Measurements from ENCODE around the gene HRH3. TPM values are rescaled to one million over a fixed set of nuclear protein-coding genes. Genes with fewer than 3 reads are reported as not detected.

HRH3 gene
- total RNA-seq, 1 donor from 2014 or later = not detected

DNA sequence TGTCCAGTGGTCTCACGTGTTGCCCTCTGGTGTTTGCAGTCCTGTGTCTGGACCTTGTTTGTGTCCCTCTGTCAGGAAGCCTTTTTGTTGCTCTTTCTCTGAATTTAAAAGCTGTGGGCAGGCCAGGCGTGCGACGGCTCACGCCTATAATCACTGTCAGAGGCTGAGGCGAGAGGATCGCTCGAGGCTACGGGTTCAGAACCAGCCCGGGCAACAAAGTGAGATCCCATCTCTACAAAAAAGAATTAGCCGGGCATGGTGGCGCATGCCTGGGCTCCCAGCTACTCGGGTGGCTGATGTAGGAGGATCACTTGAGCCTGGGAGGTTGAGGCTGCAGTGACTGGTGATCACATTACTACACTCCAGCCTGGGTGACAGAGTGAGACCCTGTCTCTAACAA, 46.8 kb upstream of the HRH3 start:
- TF ChIP-seq, protein P1, sequence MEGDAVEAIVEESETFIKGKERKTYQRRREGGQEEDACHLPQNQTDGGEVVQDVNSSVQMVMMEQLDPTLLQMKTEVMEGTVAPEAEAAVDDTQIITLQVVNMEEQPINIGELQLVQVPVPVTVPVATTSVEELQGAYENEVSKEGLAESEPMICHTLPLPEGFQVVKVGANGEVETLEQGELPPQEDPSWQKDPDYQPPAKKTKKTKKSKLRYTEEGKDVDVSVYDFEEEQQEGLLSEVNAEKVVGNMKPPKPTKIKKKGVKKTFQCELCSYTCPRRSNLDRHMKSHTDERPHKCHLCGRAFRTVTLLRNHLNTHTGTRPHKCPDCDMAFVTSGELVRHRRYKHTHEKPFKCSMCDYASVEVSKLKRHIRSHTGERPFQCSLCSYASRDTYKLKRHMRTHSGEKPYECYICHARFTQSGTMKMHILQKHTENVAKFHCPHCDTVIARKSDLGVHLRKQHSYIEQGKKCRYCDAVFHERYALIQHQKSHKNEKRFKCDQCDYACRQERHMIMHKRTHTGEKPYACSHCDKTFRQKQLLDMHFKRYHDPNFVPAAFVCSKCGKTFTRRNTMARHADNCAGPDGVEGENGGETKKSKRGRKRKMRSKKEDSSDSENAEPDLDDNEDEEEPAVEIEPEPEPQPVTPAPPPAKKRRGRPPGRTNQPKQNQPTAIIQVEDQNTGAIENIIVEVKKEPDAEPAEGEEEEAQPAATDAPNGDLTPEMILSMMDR (IDR thresholded peaks at IDR 0.05) = no peak
- H3K27ac Mint-ChIP-seq = no peak overlapping the region
- no peak for DNase-seq
- H3K27me3 Mint-ChIP-seq = no peaks in the 10 kb centered on the region
- no peak for ATAC-seq (ENCODE audit: low read depth)
- peaks cover 2% of the 10 kb centered on the region for H3K9me3 Mint-ChIP-seq
- intact Hi-C loops (cut with micrococcal nuclease) = no loop called here
- ChIA-PET CTCF (no interaction called here), POLR2A (no interaction called here)
- H3K36me3 Mint-ChIP-seq (ENCODE audit: low read depth) = peaks cover 54% of the 10 kb centered on the region
- peaks cover 2% of the 10 kb centered on the region for H3K4me1 Mint-ChIP-seq
- H3K4me3 Mint-ChIP-seq = no peak overlapping the region

DNA sequence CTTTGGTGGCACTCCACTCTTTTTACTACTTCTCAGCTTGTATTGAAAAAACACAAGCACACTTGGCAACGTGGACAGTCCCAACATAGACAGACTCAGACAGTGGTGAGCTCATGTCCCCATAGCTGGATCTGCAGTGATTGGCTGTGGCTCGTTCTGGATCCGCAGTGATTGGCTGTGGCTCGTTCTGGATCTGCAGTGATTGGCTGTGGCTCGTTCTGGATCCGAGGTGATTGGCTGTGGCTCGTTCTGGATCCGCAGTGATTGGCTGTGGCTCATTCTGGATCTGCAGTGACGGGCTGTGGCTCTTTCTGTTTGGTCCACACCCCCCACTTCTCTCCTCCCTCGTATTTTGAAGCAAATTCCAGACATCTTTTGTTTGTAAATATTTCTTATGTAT, 46.3 kb upstream of the HRH3 start:
- no peaks in the 10 kb centered on the region for H3K27me3 Mint-ChIP-seq
- CTCF ChIA-PET = no interaction called here
- H3K9me3 Mint-ChIP-seq = peaks cover 2% of the 10 kb centered on the region
- no peak overlapping the region for H3K4me3 Mint-ChIP-seq
- no peak for ATAC-seq (ENCODE audit: low read depth)
- intact Hi-C loops (cut with micrococcal nuclease) = no loop called here
- no peak overlapping the region for H3K27ac Mint-ChIP-seq
- peaks cover 2% of the 10 kb centered on the region for H3K4me1 Mint-ChIP-seq
- TF ChIP-seq, protein P1 (IDR thresholded peaks at IDR 0.05) = no peak
- POLR2A ChIA-PET = no interaction called here
- DNase-seq = no peak
- peaks cover 54% of the 10 kb centered on the region for H3K36me3 Mint-ChIP-seq (ENCODE audit: low read depth)

DNA sequence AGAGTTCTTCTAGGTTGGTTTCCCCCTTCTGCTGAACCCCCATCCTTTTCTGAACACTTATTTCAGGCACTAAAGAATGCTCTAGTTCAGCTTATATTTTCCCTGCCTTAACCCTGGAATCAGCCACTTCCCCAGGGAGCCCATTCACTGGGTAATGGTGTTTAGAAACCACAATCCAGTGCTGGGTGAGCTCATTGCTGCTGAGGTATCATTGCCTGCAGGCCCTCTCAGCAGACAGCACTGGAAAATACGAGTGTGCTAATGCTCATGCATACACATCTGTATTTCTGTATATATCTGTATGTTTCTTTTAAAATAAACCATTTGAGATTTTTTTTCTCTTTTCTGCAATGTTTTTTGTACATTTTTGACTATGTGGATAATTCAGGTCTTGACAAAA, 45.3 kb upstream of the HRH3 start:
- ATAC-seq (ENCODE audit: low read depth) = no peak
- H3K27ac Mint-ChIP-seq = no peak overlapping the region
- peaks cover 63% of the 10 kb centered on the region for H3K36me3 Mint-ChIP-seq (ENCODE audit: low read depth)
- POLR2A ChIA-PET = no interaction called here
- CTCF ChIA-PET = no interaction called here
- peaks cover 2% of the 10 kb centered on the region for H3K9me3 Mint-ChIP-seq
- intact Hi-C loops (cut with micrococcal nuclease) = no loop called here
- TF ChIP-seq, protein P1 (IDR thresholded peaks at IDR 0.05) = no peak
- no peak for DNase-seq
- H3K4me3 Mint-ChIP-seq = no peak overlapping the region
- peaks cover 2% of the 10 kb centered on the region for H3K4me1 Mint-ChIP-seq
- H3K27me3 Mint-ChIP-seq = no peaks in the 10 kb centered on the region

DNA sequence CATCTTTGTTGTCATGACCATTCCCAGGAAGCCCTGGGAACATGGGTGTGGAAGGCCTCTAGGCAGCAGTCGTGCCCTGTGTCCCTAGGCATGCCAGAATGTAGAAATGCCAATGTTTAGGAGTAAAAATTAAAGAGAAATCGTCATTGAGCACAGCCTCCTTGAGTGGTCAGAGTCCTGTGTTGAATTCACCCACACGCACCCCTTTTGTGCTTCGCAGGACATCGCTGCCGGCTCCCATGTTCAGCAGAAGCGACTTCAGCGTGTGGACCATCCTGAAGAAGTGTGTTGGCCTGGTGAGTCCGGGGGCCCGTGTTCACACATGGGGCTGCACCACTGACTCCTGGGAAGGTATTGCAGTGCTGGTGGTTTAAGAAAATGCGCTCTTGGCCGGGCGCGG, 43.3 kb upstream of the HRH3 start:
- H3K4me3 Mint-ChIP-seq = no peak overlapping the region
- TF ChIP-seq, protein P1 (IDR thresholded peaks at IDR 0.05) = no peak
- H3K4me1 Mint-ChIP-seq = peaks cover 2% of the 10 kb centered on the region
- ChIA-PET CTCF (no interaction called here), POLR2A (no interaction called here)
- intact Hi-C loops (cut with micrococcal nuclease) = no loop called here
- peaks cover 2% of the 10 kb centered on the region for H3K9me3 Mint-ChIP-seq
- no peaks in the 10 kb centered on the region for H3K27me3 Mint-ChIP-seq
- DNase-seq = no peak
- no peak for ATAC-seq (ENCODE audit: low read depth)
- no peak overlapping the region for H3K27ac Mint-ChIP-seq
- peaks cover 75% of the 10 kb centered on the region for H3K36me3 Mint-ChIP-seq (ENCODE audit: low read depth)

DNA sequence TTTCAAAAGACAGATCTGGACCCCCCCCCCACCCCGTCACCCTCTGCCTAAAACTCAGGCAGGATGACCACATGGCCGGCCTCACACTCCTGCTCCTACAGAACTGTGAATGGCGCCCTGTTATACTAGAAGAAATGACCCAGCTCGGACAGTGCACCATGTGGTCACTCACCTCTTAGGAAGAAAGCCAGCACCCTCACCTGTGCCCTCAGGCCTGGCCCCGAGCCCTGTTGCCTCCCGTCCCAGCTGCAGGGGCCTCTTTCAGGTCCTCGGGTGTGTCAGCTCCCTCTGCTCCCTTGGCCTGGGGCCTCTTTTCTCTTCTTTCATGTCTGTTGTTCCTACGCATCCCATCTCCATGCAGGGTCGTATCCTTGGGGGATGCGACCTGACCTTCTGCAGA, 42.0 kb upstream of the HRH3 start:
- H3K9me3 Mint-ChIP-seq = peaks cover 2% of the 10 kb centered on the region
- peaks cover 80% of the 10 kb centered on the region for H3K36me3 Mint-ChIP-seq (ENCODE audit: low read depth)

More for the DNA sequence above, 42.0 kb upstream of the HRH3 start:
- CTCF ChIA-PET = no interaction called here
- TF ChIP-seq, protein P1 (IDR thresholded peaks at IDR 0.05) = no peak
- peaks cover 2% of the 10 kb centered on the region for H3K4me1 Mint-ChIP-seq
- POLR2A ChIA-PET = no interaction called here
- no peak overlapping the region for H3K27ac Mint-ChIP-seq
- H3K27me3 Mint-ChIP-seq = no peaks in the 10 kb centered on the region
- ATAC-seq (ENCODE audit: low read depth) (no peak), DNase-seq (no peak)
- H3K4me3 Mint-ChIP-seq = no peak overlapping the region
- intact Hi-C loops (cut with micrococcal nuclease) = no loop called here

All from activated B cell treated with CpG ODN at 0.5 μM for 24 hours (primary cell).